ENCODE results near the gene MYL2. TPM values are rescaled to one million over a fixed set of nuclear protein-coding genes. Genes with fewer than 3 reads are reported as not detected.

Gene MYL2
- total and polyA plus RNA-seq, 2 experiments from 2014 or later: 2.7 to 65.0 TPM

GRCh38 chr12:110889361-110889760 is 31.0 kb downstream of the MYL2 start:
- no peak overlapping the region for H3K27ac ChIP-seq
- DNase-seq (ENCODE audit: low read depth in 1 of 2, low spot score in 1 of 2): no peak

DNA sequence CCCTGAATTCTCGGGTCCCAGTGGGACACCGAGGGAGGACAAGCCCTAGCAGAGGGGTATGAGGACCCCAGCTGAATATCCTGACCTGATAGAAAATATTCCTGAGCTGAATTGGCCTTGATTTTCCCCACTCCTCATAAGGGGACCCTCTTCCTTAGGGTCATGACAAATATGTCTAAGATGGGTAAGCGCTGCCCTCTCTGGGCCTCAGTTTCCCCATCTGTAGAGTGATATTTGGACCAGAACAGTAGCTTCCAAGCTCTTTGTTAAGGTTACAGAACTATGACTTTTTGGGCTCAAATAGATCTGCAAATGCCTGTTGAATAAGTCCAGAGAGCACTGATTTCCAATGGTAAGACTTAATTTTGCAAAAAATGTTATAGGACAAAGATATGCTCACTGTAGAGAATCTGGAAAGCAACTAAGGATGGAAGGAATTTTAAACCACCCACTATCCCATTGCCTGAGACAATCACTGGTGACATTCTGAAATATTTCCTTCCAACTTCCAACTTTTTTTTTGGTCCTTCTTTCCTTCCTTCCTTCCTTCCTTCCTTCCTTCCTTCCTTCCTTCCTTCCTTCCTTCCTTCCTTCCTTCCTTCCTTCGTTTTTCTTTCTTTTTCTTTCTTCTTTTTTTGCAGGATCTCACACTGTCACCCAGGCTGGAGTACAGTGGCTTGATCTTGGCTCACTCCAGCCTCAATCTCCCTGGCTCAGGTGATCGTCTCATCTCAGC is 32.0 kb downstream of the MYL2 start:
- no peak for DNase-seq (ENCODE audit: low read depth in 1 of 2, low spot score in 1 of 2)
- Histone ChIP-seq H3K9me3 (ENCODE audit: low read depth) (no peaks in the 10 kb centered on the region), H3K36me3 (no peaks in the 10 kb centered on the region), H3K4me3 (no peak overlapping the region), H3K4me1 (ENCODE audit: low read depth) (peaks cover 8% of the 10 kb centered on the region), H3K27me3 (no peaks in the 10 kb centered on the region), H3K27ac (no peak overlapping the region)
- TF ChIP-seq, protein P1, sequence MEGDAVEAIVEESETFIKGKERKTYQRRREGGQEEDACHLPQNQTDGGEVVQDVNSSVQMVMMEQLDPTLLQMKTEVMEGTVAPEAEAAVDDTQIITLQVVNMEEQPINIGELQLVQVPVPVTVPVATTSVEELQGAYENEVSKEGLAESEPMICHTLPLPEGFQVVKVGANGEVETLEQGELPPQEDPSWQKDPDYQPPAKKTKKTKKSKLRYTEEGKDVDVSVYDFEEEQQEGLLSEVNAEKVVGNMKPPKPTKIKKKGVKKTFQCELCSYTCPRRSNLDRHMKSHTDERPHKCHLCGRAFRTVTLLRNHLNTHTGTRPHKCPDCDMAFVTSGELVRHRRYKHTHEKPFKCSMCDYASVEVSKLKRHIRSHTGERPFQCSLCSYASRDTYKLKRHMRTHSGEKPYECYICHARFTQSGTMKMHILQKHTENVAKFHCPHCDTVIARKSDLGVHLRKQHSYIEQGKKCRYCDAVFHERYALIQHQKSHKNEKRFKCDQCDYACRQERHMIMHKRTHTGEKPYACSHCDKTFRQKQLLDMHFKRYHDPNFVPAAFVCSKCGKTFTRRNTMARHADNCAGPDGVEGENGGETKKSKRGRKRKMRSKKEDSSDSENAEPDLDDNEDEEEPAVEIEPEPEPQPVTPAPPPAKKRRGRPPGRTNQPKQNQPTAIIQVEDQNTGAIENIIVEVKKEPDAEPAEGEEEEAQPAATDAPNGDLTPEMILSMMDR (IDR thresholded peaks at IDR 0.05; ENCODE audit: low read depth, low read length): no peak

More at GRCh38 chr12:110889361-110889760, 31.0 kb downstream of the MYL2 start:
- TF ChIP-seq, protein P1 (IDR thresholded peaks at IDR 0.05; ENCODE audit: low read depth, low read length): no peak
- Histone ChIP-seq H3K36me3 (no peaks in the 10 kb centered on the region), H3K4me3 (no peak overlapping the region), H3K9me3 (ENCODE audit: low read depth) (no peaks in the 10 kb centered on the region), H3K27me3 (no peaks in the 10 kb centered on the region), H3K4me1 (ENCODE audit: low read depth) (peaks cover 10% of the 10 kb centered on the region)

DNA sequence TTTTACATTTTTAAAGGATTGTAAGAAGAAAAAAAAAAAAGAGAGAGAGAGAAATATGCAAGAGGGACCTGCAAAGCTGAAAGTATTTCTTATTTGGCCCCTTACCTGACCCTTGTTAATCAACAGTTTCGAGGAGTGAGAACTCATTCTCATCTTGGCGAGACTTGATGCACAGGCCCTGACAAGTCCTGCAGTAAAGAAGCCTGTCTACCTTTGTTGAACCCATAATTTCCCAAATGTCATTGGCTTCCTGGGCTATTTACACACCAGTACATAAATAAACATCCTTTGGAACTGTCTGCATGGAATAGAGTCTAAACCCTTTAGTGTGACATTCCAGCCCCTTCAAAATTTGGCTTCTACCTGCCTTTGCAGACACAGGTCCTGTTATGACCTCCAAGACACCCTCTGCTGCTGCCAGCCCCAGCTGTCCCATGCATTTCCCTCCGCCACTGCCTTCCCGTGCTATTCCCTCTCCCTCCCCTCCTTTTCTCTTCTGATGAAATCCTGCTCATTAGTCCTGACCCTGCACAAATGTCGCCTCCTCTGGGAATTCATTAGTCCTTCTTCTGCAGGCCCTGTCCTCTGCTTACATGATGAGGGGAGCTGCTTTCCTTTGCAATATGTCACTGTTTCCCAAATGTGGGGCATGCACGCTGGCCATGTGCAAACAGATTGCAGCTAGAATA is 35.1 kb downstream of the MYL2 start:
- Histone ChIP-seq H3K36me3 (no peaks in the 10 kb centered on the region), H3K27me3 (no peaks in the 10 kb centered on the region), H3K9me3 (ENCODE audit: low read depth) (no peaks in the 10 kb centered on the region), H3K4me3 (no peak overlapping the region), H3K27ac (no peak overlapping the region), H3K4me1 (ENCODE audit: low read depth) (no peaks in the 10 kb centered on the region)
- TF ChIP-seq, protein P1 (IDR thresholded peaks at IDR 0.05; ENCODE audit: low read depth, low read length): no peak
- no peak for DNase-seq (ENCODE audit: low read depth in 1 of 2, low spot score in 1 of 2)

DNA sequence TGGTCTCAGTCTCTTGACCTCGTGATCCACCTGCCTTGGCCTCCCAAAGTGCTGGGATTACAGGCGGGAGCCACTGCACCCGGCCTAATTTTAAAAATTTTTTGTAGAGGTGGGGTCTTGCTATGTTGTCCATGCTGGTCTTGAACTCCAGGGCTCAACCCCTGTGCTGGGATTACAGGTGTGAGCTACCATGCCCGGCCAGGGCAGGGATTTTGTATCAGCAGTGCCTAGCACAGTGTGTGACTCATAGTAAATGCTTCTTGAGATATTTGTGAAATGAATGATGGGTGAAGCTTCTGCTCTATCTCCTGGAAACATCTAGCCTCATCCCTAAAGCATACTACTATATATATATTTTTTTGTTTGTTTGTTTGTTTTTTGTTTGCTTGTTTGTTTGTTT is 37.1 kb downstream of the MYL2 start:
- Histone ChIP-seq H3K27ac (no peak overlapping the region), H3K4me3 (no peak overlapping the region), H3K9me3 (ENCODE audit: low read depth) (no peaks in the 10 kb centered on the region), H3K4me1 (ENCODE audit: low read depth) (no peaks in the 10 kb centered on the region), H3K36me3 (no peaks in the 10 kb centered on the region), H3K27me3 (no peaks in the 10 kb centered on the region)
- DNase-seq (ENCODE audit: low read depth in 1 of 2, low spot score in 1 of 2): no peak
- TF ChIP-seq, protein P1 (IDR thresholded peaks at IDR 0.05; ENCODE audit: low read depth, low read length): no peak

- no peak overlapping the region for H3K27ac ChIP-seq
Measured at GRCh38 chr12:110880651-110881050, 39.7 kb downstream of the MYL2 start.

More at GRCh38 chr12:110880651-110881050, 39.7 kb downstream of the MYL2 start:
- TF ChIP-seq, protein P1 (IDR thresholded peaks at IDR 0.05; ENCODE audit: low read depth, low read length): no peak
- Histone ChIP-seq H3K4me3 (no peak overlapping the region), H3K9me3 (ENCODE audit: low read depth) (no peaks in the 10 kb centered on the region), H3K4me1 (ENCODE audit: low read depth) (no peaks in the 10 kb centered on the region), H3K36me3 (no peaks in the 10 kb centered on the region), H3K27me3 (no peaks in the 10 kb centered on the region)
- no peak for DNase-seq (ENCODE audit: low read depth in 1 of 2, low spot score in 1 of 2)

Measured in cardiac muscle cell (in vitro differentiated cells and primary cell).